ENCODE results near the gene PICK1. TPM values are rescaled to one million over a fixed set of nuclear protein-coding genes. Genes with fewer than 3 reads are reported as not detected.

Gene PICK1
- total RNA-seq, 2 donors from 2014 or later, result 90.0 to 114 TPM

- WGBS, result 86% methylated on average over 12 of the region's 12 CpGs
- H3K36me3 ChIP-seq, result no peaks in the 10 kb centered on the region
- H3K4me3 ChIP-seq, result no peak overlapping the region
- intact Hi-C loops (cut with DNase I), result no loop called here
- no peaks in the 10 kb centered on the region for H3K27me3 ChIP-seq (replicated peaks; ENCODE audit: insufficient read depth)
- H3K4me1 ChIP-seq (replicated peaks), result peaks cover 16% of the 10 kb centered on the region
- H3K27ac ChIP-seq, result no peak overlapping the region
- no peaks in the 10 kb centered on the region for H3K9me3 ChIP-seq
- TF ChIP-seq POLR2A (IDR thresholded peaks at IDR 0.05), result no peak
- no peak for TF ChIP-seq POLR2AphosphoS5 (IDR thresholded peaks at IDR 0.05)
- TF ChIP-seq CTCF (IDR thresholded peaks at IDR 0.05), result no peak
- no peak for DNase-seq (ENCODE audit: low spot score)
These were observed 25.7 kb upstream of the PICK1 start for GRCh38 chr22:38031491-38031890.

GRCh38 chr22:38032681-38033521 is 24.3 kb upstream of the PICK1 start:
- Histone ChIP-seq H3K9me3 (no peaks in the 10 kb centered on the region), H3K36me3 (no peaks in the 10 kb centered on the region), H3K4me1 (replicated peaks) (peaks cover 16% of the 10 kb centered on the region), H3K27me3 (replicated peaks; ENCODE audit: insufficient read depth) (no peaks in the 10 kb centered on the region), H3K27ac (peak overlapping the region; percentile 20 to 49), H3K4me3 (no peak overlapping the region)
- no peak for TF ChIP-seq POLR2A (IDR thresholded peaks at IDR 0.05)
- TF ChIP-seq POLR2AphosphoS5 (IDR thresholded peaks at IDR 0.05), result peak; percentile 8
- no peak for TF ChIP-seq CTCF (IDR thresholded peaks at IDR 0.05)
- whole genome bisulfite sequencing, result 83% methylated on average over 18 of the region's 19 CpGs
- DNase-seq (ENCODE audit: low spot score), result no peak
- intact Hi-C loops (cut with DNase I), result no loop called here

GRCh38 chr22:38033522-38034277 is 23.5 kb upstream of the PICK1 start:
- Histone ChIP-seq H3K4me3 (no peak overlapping the region), H3K9me3 (no peaks in the 10 kb centered on the region), H3K4me1 (replicated peaks) (peaks cover 16% of the 10 kb centered on the region), H3K36me3 (no peaks in the 10 kb centered on the region), H3K27ac (peak overlapping the region; percentile 49 to 70), H3K27me3 (replicated peaks; ENCODE audit: insufficient read depth) (no peaks in the 10 kb centered on the region)
- no peak for DNase-seq (ENCODE audit: low spot score)
- WGBS, result 62% methylated on average over 25 of the region's 27 CpGs
- intact Hi-C loops (cut with DNase I), result no loop called here
- no peak for TF ChIP-seq CTCF (IDR thresholded peaks at IDR 0.05)
- TF ChIP-seq POLR2A (IDR thresholded peaks at IDR 0.05), result no peak
- no peak for TF ChIP-seq POLR2AphosphoS5 (IDR thresholded peaks at IDR 0.05)

GRCh38 chr22:38034278-38034882 is 22.8 kb upstream of the PICK1 start:
- Histone ChIP-seq H3K27ac (peak overlapping the region; percentile 49 to 70), H3K27me3 (replicated peaks; ENCODE audit: insufficient read depth) (no peaks in the 10 kb centered on the region), H3K4me1 (replicated peaks) (peaks cover 16% of the 10 kb centered on the region), H3K4me3 (no peak overlapping the region), H3K36me3 (no peaks in the 10 kb centered on the region), H3K9me3 (no peaks in the 10 kb centered on the region)
- intact Hi-C loops (cut with DNase I), result no loop called here
- DNase-seq (ENCODE audit: low spot score), result peak; percentile 51
- 21% methylated on average over 8 of the region's 15 CpGs for WGBS
- TF ChIP-seq CTCF (IDR thresholded peaks at IDR 0.05) (peak in 1 of 4 experiments; percentile 5), POLR2A (IDR thresholded peaks at IDR 0.05) (no peak), POLR2AphosphoS5 (IDR thresholded peaks at IDR 0.05) (peak; percentile 47)
